Activated CD8-positive, alpha-beta memory T cell treated with anti-CD3 and anti-CD28 coated beads, Interleukin-2, amount 50 U/mL, for 1 hour (primary cell): Measurements from ENCODE around the gene ZMYND11.
"Not testable (repeated sequence)": the region's sequence is repeated elsewhere in the genome, so short reads cannot be mapped to it uniquely, and the experiment has no call there.

Source experiments
- DNase-seq: peaks from one replicate; pipeline ENCODE4 v3.0.0-alpha.2; 2020; ENCODE audit errors: extremely low read depth

Gene ZMYND11

DNA sequence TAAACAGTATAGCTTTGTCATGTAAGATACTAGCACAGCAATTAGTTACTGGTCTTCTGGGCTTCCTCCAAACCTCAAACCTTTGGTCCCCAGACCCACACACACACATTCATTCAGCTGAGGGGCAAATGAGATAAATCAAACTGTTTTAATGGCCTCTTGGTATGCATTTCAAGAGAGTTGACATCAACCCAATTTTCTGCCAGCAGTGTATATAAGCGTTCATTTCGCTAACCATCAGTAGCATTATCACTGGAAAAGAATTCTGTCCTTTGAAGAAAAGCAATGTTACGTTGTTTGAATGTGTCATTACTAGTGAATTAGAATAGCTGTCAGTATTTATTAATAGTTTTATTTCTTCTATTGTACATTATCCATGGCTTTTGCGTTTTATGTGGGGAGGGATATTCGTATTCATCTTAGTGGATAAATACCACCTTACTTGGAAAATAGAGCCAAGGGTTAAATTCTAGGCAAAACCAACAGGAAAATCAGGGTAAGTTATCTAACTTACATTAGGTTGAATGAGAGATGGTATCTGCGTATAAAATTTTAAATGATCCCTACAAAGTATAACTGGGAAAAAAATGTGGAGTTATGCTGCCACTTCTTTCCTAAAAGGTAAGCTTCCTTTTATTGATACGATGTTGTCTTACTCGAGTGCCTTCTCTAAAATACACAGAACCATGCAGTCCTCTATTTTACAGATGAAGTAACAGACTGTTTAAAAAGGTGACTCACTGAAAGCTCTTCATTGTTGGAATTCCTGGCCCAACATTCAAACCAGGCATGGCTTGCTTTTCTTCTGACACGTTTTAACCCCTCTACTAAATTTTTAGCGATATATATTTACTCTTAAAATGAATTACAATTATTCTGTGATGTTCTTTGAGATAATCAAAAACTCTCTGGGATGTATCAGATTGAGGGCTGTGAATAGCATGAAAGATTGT is 2.0 kb upstream of the ZMYND11 start:
- DNase-seq = no peak

DNA sequence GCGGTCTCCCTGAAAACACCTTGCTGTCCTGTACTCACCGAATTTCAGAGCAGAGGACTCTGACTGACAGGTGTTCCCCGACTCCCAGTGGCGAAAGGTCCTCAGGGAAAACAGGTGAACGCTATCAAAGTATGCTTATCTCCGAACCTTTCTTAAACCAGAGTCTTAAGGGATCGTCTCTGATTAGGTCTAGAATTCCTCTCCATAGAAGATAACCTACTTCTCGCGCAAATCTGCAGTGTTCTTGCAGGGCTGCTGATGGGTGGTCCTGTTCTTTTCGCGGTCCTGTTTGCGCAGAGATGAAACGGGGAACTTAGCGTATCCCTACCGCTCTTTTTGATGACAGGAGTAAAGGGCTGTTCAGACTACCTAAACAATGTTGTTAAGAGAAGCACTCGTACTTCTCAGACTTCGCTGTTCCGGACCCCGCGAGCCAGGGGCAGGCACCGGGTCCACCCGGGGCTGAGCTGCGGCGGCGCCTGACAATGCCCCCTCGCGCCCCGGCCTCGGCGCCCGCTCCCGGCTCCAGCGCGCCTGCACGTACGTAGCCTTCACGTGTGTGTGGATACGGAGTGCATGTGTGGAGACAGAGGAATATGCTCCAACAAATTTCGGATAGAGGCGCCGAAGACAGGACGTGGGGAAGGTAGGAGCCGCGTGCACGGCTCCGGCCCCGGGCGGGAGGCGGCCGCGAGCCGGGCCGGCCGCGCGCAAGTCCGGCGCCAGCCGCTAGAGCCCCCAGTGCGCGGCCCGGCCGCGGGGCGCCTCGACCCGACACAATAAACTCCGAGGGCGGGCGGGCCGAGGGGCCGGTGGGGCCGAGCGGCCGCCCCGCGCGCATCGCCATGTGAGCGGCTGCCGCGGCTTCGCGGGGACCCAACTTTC is 766 bp upstream of the ZMYND11 start:
- no peak for DNase-seq

DNA sequence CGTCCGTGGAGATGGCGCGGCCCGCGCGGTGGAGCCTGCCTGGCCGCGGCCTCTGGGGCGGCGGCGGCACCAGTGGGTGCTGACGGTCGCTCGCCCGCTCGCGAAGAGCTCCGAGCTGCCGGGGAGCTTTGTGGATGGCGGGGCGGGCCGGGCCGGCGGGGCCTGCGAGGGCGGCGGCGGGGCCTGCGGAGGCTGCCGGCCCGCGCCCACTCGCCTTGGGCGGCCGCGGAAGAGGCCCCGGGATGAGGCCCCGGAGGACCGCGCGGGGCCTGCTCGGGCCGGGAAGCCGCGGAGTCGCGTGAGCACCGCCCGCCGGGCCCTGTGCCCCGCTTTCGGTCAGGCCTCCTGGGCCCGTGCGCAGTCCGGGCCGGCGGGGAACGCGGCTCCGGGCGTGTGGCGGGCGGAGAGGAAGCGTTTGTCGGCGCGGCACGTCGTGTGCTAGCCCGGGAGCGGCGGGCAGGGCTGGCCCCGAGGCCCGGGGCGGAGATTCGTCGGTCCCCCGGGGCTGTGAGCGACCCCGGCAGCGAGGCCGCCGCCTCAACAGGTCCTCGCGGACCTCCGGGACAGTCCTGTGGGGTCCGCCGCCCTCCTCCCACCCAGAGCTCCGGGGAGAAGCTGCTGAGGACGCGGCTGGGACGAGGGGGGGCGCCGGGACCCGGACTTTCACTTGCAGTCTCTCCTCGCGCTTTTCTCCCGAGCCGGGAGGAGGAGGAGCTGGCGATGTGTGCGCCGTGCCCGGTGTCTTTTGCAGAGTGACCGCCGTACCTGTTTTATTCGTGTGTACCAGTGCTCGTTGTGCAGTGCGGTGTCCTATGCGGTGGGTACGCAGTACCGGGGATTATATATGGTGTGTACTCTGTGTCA is 578 bp downstream of the ZMYND11 start:
- DNase-seq = no peak

DNA sequence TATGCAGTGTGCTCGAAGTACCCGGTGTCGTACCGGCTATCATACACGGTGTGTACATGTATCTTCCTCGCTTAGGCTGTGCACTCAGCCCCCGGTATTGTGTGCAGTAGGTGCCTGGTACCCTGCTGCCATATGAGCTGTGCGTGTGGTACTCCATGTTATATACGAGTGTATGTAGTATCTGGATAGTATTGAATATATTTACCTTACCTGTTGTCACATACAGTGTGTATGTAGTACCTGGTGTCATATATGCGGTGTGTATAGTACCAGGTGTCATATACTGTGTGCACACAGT is 1.2 kb downstream of the ZMYND11 start:
- DNase-seq = no peak

DNA sequence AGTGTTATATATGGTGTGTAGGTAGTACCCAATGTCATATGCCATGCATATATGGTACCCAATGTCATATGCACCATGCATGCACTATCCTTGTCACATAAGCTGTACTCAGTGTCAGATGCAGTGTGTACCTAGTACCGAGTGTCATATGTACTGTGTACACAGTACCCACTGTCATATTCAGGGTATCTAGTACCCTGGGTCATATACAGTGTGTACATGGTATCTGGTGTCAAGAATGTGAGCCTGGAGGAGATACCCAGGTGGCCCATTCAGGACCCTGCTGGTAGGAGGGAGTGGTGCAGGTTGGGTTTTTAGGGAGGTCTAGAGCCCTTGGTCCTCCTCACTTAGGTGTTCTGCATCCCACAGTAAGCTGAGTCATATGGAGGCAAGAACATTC is 1.8 kb downstream of the ZMYND11 start:
- DNase-seq = no peak

DNA sequence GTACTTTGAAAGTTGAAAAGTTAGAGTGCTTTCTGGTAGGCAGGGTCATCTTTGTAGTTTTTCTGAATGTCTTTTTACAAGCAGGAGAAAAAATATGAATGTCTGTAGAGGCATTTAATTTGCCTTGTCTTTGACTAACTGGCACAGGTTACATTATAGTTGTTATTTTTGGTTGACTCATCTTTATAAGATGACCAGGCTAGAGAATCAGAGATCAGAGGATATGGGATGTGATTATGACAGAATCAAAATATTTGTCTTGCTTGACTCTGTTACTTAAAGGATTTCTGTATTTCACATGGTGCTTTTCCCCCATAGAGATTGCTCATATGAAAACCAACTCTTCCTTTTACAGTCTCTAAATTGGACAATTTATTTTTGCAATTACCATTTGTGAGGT is 2.4 kb downstream of the ZMYND11 start:
- no peak for DNase-seq

DNA sequence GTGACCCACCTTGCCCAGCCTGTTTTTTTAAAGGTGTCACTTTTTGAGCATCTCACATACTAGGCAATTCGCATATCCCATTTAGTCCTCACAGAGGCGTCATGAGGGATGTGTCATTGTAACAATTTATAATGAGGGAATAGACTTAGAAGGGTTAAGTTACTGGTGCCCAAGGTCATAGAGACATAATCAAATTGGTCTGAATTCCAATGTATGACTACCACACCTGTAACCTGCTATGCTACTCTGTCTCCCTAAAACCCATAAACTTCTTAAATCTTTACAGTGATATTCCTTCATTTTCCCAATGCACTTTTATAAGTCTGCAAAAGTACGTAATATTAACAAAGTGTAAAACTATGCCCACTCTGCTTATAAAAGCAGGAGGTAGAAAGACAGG is 7.1 kb downstream of the ZMYND11 start:
- DNase-seq = no peak

DNA sequence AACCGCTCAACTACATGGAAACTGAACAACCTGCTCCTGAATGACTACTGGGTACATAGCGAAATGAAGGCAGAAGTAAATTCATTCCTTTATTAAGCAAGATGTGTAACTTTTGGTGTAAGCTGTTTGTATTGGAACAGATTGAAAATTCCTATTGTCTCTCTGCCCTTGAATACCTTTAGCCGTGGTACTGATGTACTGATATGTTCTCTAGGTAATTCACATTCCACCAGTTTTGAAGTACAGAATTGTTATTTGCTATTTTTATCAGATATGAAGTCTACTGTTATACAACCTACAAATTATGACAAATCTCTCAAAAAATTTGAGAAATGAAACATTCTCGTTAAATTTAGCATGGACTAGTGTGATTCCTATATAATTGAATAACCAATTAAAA is 17.7 kb downstream of the ZMYND11 start:
- no peak for DNase-seq

DNA sequence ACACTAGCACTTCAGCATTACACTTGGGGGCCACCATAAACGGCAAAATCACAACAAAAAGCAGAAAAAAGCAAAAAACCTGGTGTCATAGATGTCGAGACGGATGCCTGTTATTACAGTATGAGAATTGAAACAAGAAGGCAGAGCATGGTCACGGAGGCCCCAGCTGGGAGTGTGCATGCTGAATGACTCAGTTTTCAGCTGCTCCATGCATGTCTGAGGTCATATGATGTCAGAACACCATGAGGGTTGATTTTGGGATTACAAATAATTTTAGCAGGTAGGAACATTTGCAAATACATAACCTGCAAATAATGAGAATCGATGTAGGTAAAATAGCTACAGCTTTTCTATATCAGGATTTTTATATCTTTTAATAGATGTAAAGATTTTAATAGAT is 19.1 kb downstream of the ZMYND11 start:
- DNase-seq = no peak

DNA sequence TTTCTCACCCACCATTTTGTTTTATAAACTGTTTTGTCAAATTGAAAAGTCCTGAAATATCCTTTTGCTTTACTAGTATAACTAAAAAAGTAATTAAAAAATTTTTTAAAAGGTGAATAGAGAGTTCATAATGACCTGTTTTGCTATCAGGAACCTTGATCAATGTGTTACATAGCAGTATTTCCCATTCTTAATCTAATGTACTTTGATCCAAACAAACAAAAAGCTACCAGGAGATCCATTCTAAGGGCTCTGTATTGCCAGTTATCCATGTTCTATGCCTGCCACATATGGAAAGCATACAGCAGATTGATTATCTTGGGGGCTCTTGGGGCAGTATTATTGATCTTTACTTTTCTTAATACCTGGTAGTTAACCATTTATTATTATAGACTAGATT is 32.1 kb downstream of the ZMYND11 start:
- DNase-seq = no peak

DNA sequence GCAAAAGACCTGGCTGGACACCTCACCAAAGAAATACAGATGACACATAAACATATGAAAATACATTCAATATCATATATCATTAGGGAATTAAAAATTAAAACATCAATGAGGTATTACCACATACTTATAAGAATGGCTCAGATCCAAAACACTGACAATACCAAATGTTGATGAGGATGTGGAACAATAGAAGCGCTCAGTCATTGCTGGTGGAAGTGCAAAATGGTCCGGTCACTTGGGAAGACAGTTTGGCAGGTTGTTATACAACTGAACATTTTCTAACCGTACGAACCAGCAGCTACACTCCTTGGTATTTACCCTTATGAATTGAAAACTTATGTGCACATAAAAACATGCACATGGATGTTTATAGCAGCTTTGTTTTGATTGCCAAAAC is 38.5 kb downstream of the ZMYND11 start:
- DNase-seq = no peak

DNA sequence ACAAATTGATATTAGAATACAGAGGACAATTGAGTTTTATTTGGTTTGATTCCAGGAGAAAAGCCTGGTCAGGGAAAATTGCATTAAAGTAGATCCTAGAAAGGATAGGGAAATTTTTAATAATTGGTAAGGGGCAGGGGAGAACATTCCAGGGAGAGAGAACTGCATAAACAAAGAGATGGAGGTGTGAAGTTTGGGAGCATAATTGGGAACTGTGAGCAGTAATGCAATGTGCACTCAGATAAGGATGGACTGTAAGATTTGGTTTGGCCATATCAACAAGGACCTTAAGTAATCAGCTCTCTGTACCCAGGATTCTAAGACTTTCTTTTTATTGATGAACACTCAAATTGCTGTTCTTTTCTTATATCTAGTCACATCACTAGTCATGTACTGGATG is 41.4 kb downstream of the ZMYND11 start:
- no peak for DNase-seq

DNA sequence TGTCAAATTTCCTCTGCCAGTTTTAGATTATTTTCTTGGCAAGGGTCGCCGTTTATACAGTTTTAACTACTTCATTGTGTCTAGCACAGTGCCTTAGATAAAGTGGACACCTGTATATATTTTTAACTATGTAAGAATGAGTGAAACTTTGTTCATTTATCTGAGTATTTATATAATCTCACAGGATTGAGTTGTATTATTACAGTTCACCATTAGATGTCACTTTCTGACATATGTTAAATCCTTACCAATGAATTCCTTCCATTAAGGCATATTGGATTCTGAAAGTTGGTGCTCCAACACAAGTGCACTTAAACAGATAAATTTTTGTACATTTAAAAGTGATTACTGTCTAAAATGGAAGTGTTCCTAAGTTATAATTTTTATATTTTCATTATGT is 43.0 kb downstream of the ZMYND11 start:
- no peak for DNase-seq

DNA sequence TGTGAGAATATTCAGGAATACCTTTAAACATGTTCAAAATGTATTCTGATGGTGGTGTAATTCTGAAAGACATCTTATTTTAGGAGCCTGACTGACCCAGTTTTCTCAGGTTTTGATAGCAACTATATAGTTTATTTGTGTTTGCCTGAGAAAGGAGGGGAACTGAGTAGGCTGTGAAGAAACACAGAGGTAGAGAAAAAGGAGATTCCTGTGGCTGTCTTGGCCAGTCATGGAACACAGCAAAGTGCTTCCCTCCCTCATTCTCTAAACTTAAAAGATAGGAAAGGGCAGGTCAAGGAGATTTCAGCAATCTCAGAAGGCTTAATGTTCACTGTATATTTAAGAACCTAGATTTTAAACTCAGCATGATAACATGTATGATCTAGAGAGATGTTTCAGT is 43.5 kb downstream of the ZMYND11 start:
- DNase-seq = no peak

DNA sequence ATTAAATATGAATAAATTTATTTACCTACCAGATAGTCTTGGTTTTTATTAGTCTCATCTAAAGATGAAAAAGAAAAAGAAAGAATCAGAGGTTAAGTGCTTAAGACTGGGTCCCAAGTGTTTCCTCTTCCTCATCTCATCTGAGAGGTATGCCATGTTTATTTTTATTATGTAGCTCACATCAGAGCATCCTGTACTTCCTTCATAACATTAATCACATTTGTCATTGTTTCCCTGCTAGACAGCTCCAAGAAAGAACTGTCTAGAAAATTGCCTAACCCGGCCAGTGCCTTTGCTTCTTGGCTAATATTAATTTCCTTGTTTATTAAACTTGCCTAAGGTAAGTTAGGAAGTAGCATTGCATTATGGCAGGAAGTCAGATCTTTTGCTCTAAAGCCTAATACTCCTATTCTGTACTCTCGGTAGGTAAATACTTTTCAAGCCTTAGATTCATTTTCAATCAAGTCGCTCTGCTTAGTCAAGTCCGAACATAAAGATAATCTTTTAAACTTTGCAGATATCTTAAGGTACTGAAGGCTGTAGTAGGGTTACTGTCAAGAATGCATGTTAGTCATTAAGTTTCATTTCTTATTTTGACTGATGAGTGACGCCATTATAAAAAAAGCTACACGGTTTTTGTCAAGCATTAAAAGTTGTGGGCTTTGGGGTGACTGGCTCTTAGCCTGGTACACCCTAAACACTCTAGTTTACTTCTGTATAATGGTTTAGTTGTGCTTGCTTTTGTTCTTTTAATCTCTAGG is 47.4 kb downstream of the ZMYND11 start:
- no peak for DNase-seq

DNA sequence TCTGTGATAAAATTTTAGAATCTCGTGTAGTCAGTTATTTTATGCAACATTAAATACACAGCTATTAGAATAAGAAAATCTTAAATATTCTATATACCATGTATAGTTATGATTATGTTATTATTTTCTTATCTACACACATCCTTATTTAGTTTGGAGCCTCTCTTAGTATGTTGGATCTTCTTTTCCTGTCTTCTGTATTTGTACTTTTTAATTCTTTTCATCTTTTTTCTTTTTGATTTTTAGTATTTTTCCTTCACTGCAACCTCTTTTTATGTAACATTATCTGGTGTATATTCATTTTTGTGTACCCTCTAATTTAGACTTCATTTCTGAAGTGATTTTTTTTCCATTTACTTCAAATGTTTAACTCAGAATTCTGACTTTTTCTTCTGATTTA is 48.9 kb downstream of the ZMYND11 start:
- DNase-seq = no peak

DNA sequence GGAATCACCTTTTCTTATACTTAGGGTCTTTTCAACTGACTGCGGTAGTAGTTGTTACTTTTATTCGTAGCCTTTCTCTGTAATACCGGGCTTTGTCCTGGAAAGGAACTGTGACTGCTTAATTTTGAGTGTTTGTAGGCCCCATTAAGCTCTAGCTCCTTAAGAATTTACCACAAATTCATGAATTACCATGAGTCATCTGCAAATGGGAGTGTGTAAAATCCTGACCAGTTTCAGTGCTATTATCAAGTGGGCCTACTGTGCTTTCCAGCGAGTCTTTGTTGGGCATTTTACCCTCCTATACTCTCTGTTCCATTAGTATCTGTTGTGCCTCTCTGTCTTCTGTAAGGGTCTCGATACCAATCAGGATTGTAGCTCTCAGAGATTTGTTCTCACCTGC is 49.7 kb downstream of the ZMYND11 start:
- no peak for DNase-seq

DNA sequence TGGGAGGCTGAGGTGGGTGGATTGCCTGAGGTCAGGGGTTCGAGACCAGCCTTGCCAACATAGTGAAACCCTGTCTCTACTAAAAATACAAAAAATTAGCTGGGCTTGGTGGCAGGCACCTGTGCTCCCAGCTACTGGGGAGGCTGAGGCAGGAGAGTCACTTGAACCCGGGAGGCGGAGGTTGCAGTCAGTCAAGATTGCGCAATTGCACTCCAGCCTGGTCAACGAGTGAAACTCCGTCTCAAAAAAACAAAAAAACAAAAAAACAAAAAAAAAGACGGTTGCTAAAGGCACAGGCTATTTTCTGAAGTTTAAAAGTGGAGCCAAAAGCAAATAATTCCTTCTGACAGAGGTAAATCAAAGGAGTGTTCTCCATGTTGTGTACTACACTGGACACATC is 50.3 kb downstream of the ZMYND11 start:
- DNase-seq = not testable (repeated sequence)

DNA sequence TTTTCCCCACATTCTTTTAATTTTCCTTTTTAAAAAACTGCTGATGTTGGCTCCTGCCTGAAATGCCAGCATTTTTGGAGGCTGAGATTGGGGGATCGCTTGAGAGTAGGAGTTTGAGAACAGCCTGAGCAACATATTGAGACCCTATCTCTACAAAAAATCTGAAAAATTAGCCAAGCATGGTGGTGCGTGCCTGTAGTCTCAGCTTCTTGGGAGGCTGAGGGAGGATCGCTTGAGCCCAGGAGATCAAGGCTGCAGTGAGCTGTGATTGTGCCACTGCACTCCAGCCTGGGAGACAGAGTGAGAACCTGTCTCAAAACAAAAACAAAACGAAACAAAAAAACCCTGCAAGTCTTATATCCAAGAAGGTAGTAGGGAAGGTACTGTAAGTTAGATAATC is 51.7 kb downstream of the ZMYND11 start:
- no peak for DNase-seq

DNA sequence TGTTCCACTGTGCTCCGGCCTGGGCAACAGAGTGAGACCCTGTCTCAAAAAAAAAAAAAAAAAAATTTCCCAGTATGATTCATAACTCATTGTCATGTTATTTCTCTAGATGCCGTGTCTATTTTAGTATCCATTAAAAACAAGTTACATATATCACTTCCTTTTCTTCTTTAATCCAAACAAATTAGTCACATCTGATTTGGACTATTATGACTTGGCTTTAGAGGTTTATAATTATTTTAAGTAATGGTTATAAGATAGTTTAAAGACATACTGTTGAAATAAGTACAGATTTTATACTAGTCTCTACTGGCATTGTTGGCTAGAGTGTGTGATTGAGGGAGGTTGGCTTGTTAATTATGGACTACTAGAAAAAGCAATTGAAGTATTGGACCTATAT is 53.3 kb downstream of the ZMYND11 start:
- no peak for DNase-seq

DNA sequence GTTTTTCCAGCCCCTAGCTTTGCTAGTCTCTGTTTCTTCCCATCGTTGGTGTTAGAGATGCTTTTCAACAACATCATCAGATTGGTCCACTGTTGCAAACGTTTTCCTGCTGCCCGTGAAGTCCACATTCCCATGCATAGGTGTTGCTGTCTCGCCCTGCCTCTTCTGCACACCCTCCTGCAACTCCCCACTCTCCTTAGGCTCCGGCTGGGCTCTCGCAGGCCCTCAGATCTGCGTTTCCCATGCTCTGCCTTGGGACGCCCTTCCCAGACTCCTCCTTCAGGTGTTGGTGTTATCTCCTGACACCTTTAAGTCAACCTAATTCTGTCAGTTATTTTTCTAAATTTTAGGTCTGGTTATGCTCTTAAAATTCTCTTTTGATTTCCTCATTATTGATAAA is 55.0 kb downstream of the ZMYND11 start:
- no peak for DNase-seq
